Measurements from ENCODE around the gene ME2.

- TF ChIP-seq CTCF (IDR thresholded peaks at IDR 0.05) (no peak), POLR2A (IDR thresholded peaks at IDR 0.05) (no peak)
Measured at GRCh38 chr18:50869150-50869549, 9.8 kb upstream of the ME2 start.
